H1 (cell line): Measurements from ENCODE around the gene MBD3L4. TPM values are rescaled to one million over a fixed set of nuclear protein-coding genes. Genes with fewer than 3 reads are reported as not detected.

Source experiments
- CTCF ChIA-PET: fragments of 300-600 bp; sonication (Branson Sonifier 250); formaldehyde crosslinking; loops from one replicate; lab custom pipeline; 2021; ENCODE audit not compliant: partially characterized antibody; lab: Charles Lee
- POLR2A ChIA-PET: fragments of 300-600 bp; sonication (Branson Sonifier 250); formaldehyde crosslinking; loops from one replicate; lab custom pipeline; 2021; ENCODE audit warnings: inconsistent platforms; ENCODE audit not compliant: partially characterized antibody; lab: Charles Lee
- DNase-seq, 2 experiments: peaks; one replicate each; pipeline versions ENCODE4 v3.0.0 to v3.0.0-alpha.2; 2010 to 2022; ENCODE audit warnings: low spot score in 2 of 2, low read depth in 1 of 2, mixed read lengths in 1 of 2
- FAIRE-seq: peaks from 2 replicates; lab custom pipeline; 2011; peaks lifted over from hg19 to GRCh38; lab: Jason Lieb, UNC
- H2AFZ ChIP-seq: 2 replicates; pipeline ENCODE4 v1.8.1; 2012; ENCODE audit warnings: low read length, inconsistent platforms
- H2AK5ac ChIP-seq: 2 replicates; pipeline ENCODE4 v1.6.1; 2013; ENCODE audit warnings: low read depth, low read length
- H2BK120ac ChIP-seq: replicated peaks from 2 replicates; pipeline ENCODE3; 2013; ENCODE audit warnings: low read depth, low read length, inconsistent platforms
- H2BK12ac ChIP-seq: 2 replicates; pipeline ENCODE4 v1.6.1; 2013; ENCODE audit warnings: low read depth, low read length
- H2BK15ac ChIP-seq: 2 replicates; pipeline ENCODE4 v1.6.1; 2013; ENCODE audit warnings: low read length
- H2BK20ac ChIP-seq: 2 replicates; pipeline ENCODE4 v1.6.1; 2013; ENCODE audit warnings: low read length
- H2BK5ac ChIP-seq: 2 replicates; pipeline ENCODE4 v1.6.1; 2013; ENCODE audit warnings: low read depth, low read length
- H3K14ac ChIP-seq: 2 replicates; pipeline ENCODE4 v1.6.1; 2013; ENCODE audit warnings: inconsistent platforms; ENCODE audit not compliant: insufficient read length
- H3K18ac ChIP-seq: 2 replicates; pipeline ENCODE4 v1.6.1; 2013; ENCODE audit warnings: low read length; ENCODE audit errors: extremely low read depth
- H3K23ac ChIP-seq: 2 replicates; pipeline ENCODE4 v1.6.1; 2013; ENCODE audit warnings: inconsistent platforms; ENCODE audit not compliant: insufficient read length
- H3K23me2 ChIP-seq: 2 replicates; pipeline ENCODE4 v1.6.1; 2013; ENCODE audit warnings: low read depth, low read length
- H3K27ac ChIP-seq: 2 replicates; pipeline ENCODE4 v1.6.1; 2011; ENCODE audit warnings: low read depth, low read length, inconsistent platforms
- H3K27me3 ChIP-seq, 4 experiments: replicated peaks in 1 of 4; 1 replicate in 1 of 4; 2 replicates in 3 of 4; pipeline versions ENCODE4 v1.6.1 to v1.8.1; 2011 to 2013; ENCODE audit warnings: low read length in 3 of 4, mild to moderate bottlenecking in 3 of 4, inconsistent platforms in 2 of 4, mixed read lengths in 2 of 4, moderate library complexity in 1 of 4; ENCODE audit not compliant: control insufficient read depth in 3 of 4, insufficient read depth in 3 of 4; ENCODE audit errors: extremely low read depth in 1 of 4
- H3K36me3 ChIP-seq, 4 experiments: 2 replicates each; pipeline versions ENCODE4 v1.6.1 to v1.8.1; 2011 to 2013; ENCODE audit warnings: mild to moderate bottlenecking in 4 of 4, low read length in 3 of 4, moderate library complexity in 2 of 4, control low read depth in 1 of 4, inconsistent platforms in 1 of 4; ENCODE audit not compliant: insufficient read depth in 4 of 4, control insufficient read depth in 2 of 4
- H3K4ac ChIP-seq: replicated peaks from 2 replicates; pipeline ENCODE3; 2013; ENCODE audit warnings: low read length, low read depth, mixed read lengths, inconsistent platforms; ENCODE audit not compliant: insufficient read length
- H3K4me1 ChIP-seq, 4 experiments: replicated peaks in 1 of 4; 1 replicate in 1 of 4; 2 replicates in 3 of 4; pipeline versions ENCODE4 v1.6.1 to v1.8.1; 2011 to 2013; ENCODE audit warnings: low read length in 3 of 4, inconsistent platforms in 2 of 4, mixed read lengths in 1 of 4; ENCODE audit not compliant: insufficient read depth in 4 of 4, control insufficient read depth in 3 of 4
- H3K4me2 ChIP-seq, 2 experiments: 2 replicates each; pipeline versions ENCODE4 v1.6.1 to v1.8.1; 2011 to 2013; ENCODE audit warnings: low read depth in 2 of 2, low read length in 2 of 2, control low read depth in 1 of 2, inconsistent platforms in 1 of 2, mild to moderate bottlenecking in 1 of 2; ENCODE audit not compliant: insufficient read depth in 1 of 2
- H3K4me3 ChIP-seq, 4 experiments: fragments of 200-600, 300-600 bp in 1 of 4; sonication (generic), shearing (Covaris generic), sonication (Bioruptor Twin) in 1 of 4; 2 replicates each; pipeline versions ENCODE4 v1.5.1 to v1.8.1; 2011 to 2016; ENCODE audit warnings: low read length in 4 of 4, low read depth in 3 of 4, control low read depth in 2 of 4, inconsistent platforms in 2 of 4, mild to moderate bottlenecking in 2 of 4, mixed read lengths in 1 of 4, moderate library complexity in 1 of 4; ENCODE audit not compliant: insufficient read depth in 2 of 4; ENCODE audit errors: extremely low read depth in 1 of 4
- H3K56ac ChIP-seq: replicated peaks from 2 replicates; pipeline ENCODE3; 2013; ENCODE audit warnings: low read depth, mild to moderate bottlenecking, mixed read lengths, low read length, inconsistent platforms; ENCODE audit not compliant: insufficient read length
- H3K79me1 ChIP-seq: 2 replicates; pipeline ENCODE4 v1.6.1; 2013; ENCODE audit warnings: low read depth, low read length, control low read depth
- H3K79me2 ChIP-seq, 2 experiments: 2 replicates each; pipeline versions ENCODE4 v1.6.1 to v1.8.1; 2012 to 2013; ENCODE audit warnings: low read length in 2 of 2, mild to moderate bottlenecking in 2 of 2, inconsistent platforms in 1 of 2; ENCODE audit not compliant: insufficient read depth in 2 of 2, control insufficient read depth in 1 of 2
- H3K9ac ChIP-seq, 4 experiments: replicated peaks in 1 of 4; 1 replicate in 1 of 4; 2 replicates in 3 of 4; pipeline versions ENCODE4 v1.6.1 to v1.8.1; 2011 to 2013; ENCODE audit warnings: low read depth in 3 of 4, low read length in 3 of 4, control low read depth in 2 of 4, mild to moderate bottlenecking in 2 of 4, moderate library complexity in 2 of 4, inconsistent platforms in 1 of 4; ENCODE audit errors: extremely low read depth in 1 of 4
- H3K9me3 ChIP-seq, 2 experiments: 2 replicates each; pipeline versions ENCODE4 v1.6.1 to v1.8.1; 2012 to 2013; ENCODE audit warnings: mild to moderate bottlenecking in 2 of 2, moderate library complexity in 2 of 2, control low read depth in 1 of 2, inconsistent platforms in 1 of 2, low read depth in 1 of 2, low read length in 1 of 2, mixed read lengths in 1 of 2; ENCODE audit not compliant: insufficient read depth in 2 of 2
- H4K20me1 ChIP-seq, 2 experiments: replicated peaks in 1 of 2; 2 replicates each; pipeline versions ENCODE3 to v1.8.1; 2011 to 2013; ENCODE audit warnings: inconsistent platforms in 2 of 2, low read length in 2 of 2, mild to moderate bottlenecking in 1 of 2; ENCODE audit not compliant: insufficient read depth in 2 of 2, control insufficient read depth in 1 of 2
- H4K5ac ChIP-seq: 2 replicates; pipeline ENCODE4 v1.6.1; 2013; ENCODE audit warnings: low read length, low read depth, mixed read lengths, inconsistent platforms; ENCODE audit not compliant: insufficient read length
- H4K8ac ChIP-seq: 2 replicates; pipeline ENCODE4 v1.8.0; 2013; ENCODE audit warnings: mild to moderate bottlenecking, moderate library complexity, low read length, inconsistent platforms; ENCODE audit not compliant: insufficient read depth; ENCODE audit errors: extremely low read depth
- H4K91ac ChIP-seq: replicated peaks from 2 replicates; pipeline ENCODE3; 2013; ENCODE audit warnings: low read length, mixed read lengths, inconsistent platforms; ENCODE audit not compliant: insufficient read length
- ASH2L ChIP-seq: fragments of 200-600, 300-600 bp; sonication (generic); IDR thresholded peaks from one replicate; pipeline ENCODE4 v1.7.1; 2017; ENCODE audit warnings: low read length
- BCL11A ChIP-seq, 2 experiments: IDR thresholded peaks; one replicate each; pipeline ENCODE4 v1.6.1; 2011; ENCODE audit warnings: low read depth in 2 of 2, low read length in 2 of 2, mild to moderate bottlenecking in 2 of 2
- CREB1 ChIP-seq: IDR thresholded peaks from 2 replicates; pipeline ENCODE4 v1.6.1; 2012; ENCODE audit warnings: inconsistent platforms
- CTBP2 ChIP-seq: IDR thresholded peaks from 2 replicates; pipeline ENCODE4 v1.7.0; 2011; ENCODE audit warnings: borderline replicate concordance, mild to moderate bottlenecking, moderate library complexity, mixed read lengths, low read length; ENCODE audit not compliant: insufficient read depth, insufficient read length
- EGR1 ChIP-seq: IDR thresholded peaks from 2 replicates; pipeline ENCODE4 v1.6.1; 2011; ENCODE audit warnings: low read depth, low read length, borderline replicate concordance
- HDAC6 ChIP-seq: IDR thresholded peaks from one replicate; pipeline ENCODE4 v1.7.1; 2012; ENCODE audit warnings: low read depth, mild to moderate bottlenecking, inconsistent platforms, low read length, moderate library complexity
- RXRA ChIP-seq: IDR thresholded peaks from 2 replicates; pipeline ENCODE4 v1.6.1; 2011; ENCODE audit warnings: low read depth, mild to moderate bottlenecking, low read length, moderate library complexity; ENCODE audit not compliant: insufficient read depth
- SP1 ChIP-seq: IDR thresholded peaks from 2 replicates; pipeline ENCODE4 v1.6.1; 2011; ENCODE audit warnings: low read depth, low read length
- SRF ChIP-seq: IDR thresholded peaks from 2 replicates; pipeline ENCODE4 v1.6.1; 2011; ENCODE audit warnings: mild to moderate bottlenecking, low read depth, low read length, moderate library complexity
- TCF12 ChIP-seq: IDR thresholded peaks from 2 replicates; pipeline ENCODE4 v1.6.1; 2011; ENCODE audit warnings: low read depth, mild to moderate bottlenecking, low read length
- ZNF274 ChIP-seq: IDR thresholded peaks from 2 replicates; pipeline ENCODE4 v1.7.0; 2012; ENCODE audit warnings: low read length, borderline replicate concordance; ENCODE audit errors: extremely low read depth
- WGBS, 2 experiments: shearing (Covaris generic) in 1 of 2; methylation state at CpG; one replicate each; pipeline versions ENCODE4 v1.1.6 to v1.1.7; 2013 to 2015; ENCODE audit warnings: low lambda C conversion rate in 2 of 2, mixed read lengths in 2 of 2, inconsistent platforms in 1 of 2, low coverage in 1 of 2, missing lambda C conversion rate in 1 of 2; ENCODE audit not compliant: insufficient replicate concordance in 2 of 2, insufficient coverage in 1 of 2, insufficient read length in 1 of 2; ENCODE audit errors: extremely low coverage in 1 of 2, missing lambda C conversion rate in 1 of 2; 5-methylcytosine and 5-hydroxymethylcytosine counted together
- polyA plus RNA-seq, 7 experiments: library from polyadenylated mRNA; depleted of rRNA in 3 of 7; stranded (reverse) in 5 of 7; unstranded in 2 of 7; fragments of >200 nt in 5 of 7; fragments of 200-250 nt in 2 of 7; gene quantifications; 1 replicate in 5 of 7; 2 replicates in 1 of 7; 4 replicates in 1 of 7; pipeline versions ENCODE4 v1.2.1 to v1.2.3, GENCODE V29; 2011 to 2013; ENCODE audit warnings: missing spikeins in 2 of 7, mixed read lengths in 2 of 7
- total RNA-seq: library from RNA; stranded (reverse); fragmentation: NEBNext Ultra II Directional; extraction: Animal tissue kit (Norgen Biotek cat#: 25700); gene quantifications from 2 replicates; pipeline ENCODE4 v1.2.1, GENCODE V29; 2021
- TF ChIP-seq, protein P1 (sequence below): IDR thresholded peaks from 2 replicates; pipeline ENCODE4 v1.6.1; 2012; ENCODE audit warnings: inconsistent platforms

The MBD3L4 gene
- total and polyA plus RNA-seq, 2 of the 8 experiments (the other 6 are each of a cell fraction or from before 2014, with no cell fraction given) = not detected

DNA sequence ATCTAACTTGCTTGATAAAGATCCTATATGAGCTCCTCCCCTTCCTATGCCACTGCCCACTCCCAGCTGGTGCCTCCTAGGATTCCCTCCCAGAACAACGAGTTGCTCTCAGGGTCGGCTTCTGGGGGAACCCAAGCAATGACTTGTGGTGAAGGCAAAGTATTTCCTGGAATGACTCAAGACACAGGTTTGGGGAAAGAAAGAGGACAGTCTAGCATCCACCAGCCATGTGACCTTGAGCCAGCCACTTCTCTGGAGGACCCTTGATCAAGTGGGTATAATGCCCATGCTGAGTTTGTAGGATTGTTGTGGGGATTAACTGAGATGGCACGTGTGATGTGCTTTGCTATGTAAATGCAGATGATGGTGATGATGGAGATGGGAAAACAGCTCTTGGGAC is 51.7 kb downstream of the MBD3L4 start:
- FAIRE-seq = no peak
- 68% methylated on average over 3 of the region's 3 CpGs; no CpG with 5 or more reads in 1 of the 2 experiments for whole genome bisulfite sequencing, 2 experiments
- POLR2A ChIA-PET = no interaction called here

More for the DNA sequence above, 51.7 kb downstream of the MBD3L4 start:
- Histone ChIP-seq H4K5ac (no peak overlapping the region), H3K27me3 (no peaks in the 10 kb centered on the region), H3K27ac (no peak overlapping the region), H2AK5ac (no peak overlapping the region), H2BK120ac (no peak overlapping the region), H2AFZ (no peak overlapping the region), H3K9me3 (peaks cover 55 to 73% of the 10 kb centered on the region in 2 experiments), H2BK12ac (no peak overlapping the region), H3K4me3 (no peak overlapping the region), H2BK15ac (no peak overlapping the region), H3K18ac (no peak overlapping the region), H3K23me2 (no peaks in the 10 kb centered on the region), H4K20me1 (no peaks in the 10 kb centered on the region), H3K79me1 (no peaks in the 10 kb centered on the region), H2BK5ac (no peak overlapping the region), H3K4ac (no peak overlapping the region), H3K4me1 (no peaks in the 10 kb centered on the region), H4K91ac (no peak overlapping the region), H2BK20ac (no peak overlapping the region), H3K56ac (no peak overlapping the region), H3K36me3 (no peaks in the 10 kb centered on the region; a peak in 1 of 8 replicates), H3K14ac (no peak overlapping the region), H3K4me2 (no peak overlapping the region), H3K9ac (no peak overlapping the region), H3K79me2 (no peaks in the 10 kb centered on the region), H4K8ac (no peak overlapping the region), H3K23ac (no peak overlapping the region)
- TF ChIP-seq SP1 (no peak), SRF (no peak), ZNF274 (no peak), EGR1 (no peak), ASH2L (no peak), BCL11A (IDR thresholded peaks at IDR 0.05; ENCODE audit: low read depth in 2 of 2, low read length in 2 of 2) (no peak), HDAC6 (no peak), CREB1 (no peak), CTBP2 (no peak), RXRA (no peak), TCF12 (no peak)
- TF ChIP-seq, protein P1, sequence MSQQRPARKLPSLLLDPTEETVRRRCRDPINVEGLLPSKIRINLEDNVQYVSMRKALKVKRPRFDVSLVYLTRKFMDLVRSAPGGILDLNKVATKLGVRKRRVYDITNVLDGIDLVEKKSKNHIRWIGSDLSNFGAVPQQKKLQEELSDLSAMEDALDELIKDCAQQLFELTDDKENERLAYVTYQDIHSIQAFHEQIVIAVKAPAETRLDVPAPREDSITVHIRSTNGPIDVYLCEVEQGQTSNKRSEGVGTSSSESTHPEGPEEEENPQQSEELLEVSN = no peak
- CTCF ChIA-PET = interaction anchor here (1.2 kb wide), 1 partner anchor 16 kb away, joined by 3 read pairs; no protein-coding TSS in a partner anchor
- DNase-seq = no peak
